Stimulated activated CD8-positive, alpha-beta memory T cell treated with anti-CD3 and anti-CD28 coated beads, Interleukin-2, amount 100 ng/mL, for 1 hour (primary cell): ENCODE data around the gene REV1.

Experiments
- DNase-seq, 2 donors: peaks; one replicate each; pipeline ENCODE4 v3.0.0-alpha.2; 2020; ENCODE audit warnings: low read depth in 2 of 2

The REV1 gene

DNA sequence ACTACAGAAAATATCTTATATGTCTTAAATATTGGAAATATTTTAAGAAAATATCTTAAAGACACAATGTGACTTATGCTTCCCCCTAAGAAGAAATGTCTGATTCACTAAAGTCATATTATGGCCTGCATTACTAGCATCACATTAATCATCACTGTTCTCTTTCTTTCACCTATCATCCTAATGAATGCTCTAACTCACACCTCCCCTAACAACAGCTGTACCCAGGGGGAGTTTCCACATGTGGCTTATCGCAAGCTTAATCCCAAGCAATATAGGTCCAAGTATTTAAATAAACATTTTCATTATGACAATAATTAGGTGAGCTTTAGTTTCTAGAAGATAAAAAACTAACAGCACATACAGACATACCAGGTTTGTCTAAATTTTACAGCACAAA lies 39.6 kb downstream of the REV1 start:
- DNase-seq = no peak

DNA sequence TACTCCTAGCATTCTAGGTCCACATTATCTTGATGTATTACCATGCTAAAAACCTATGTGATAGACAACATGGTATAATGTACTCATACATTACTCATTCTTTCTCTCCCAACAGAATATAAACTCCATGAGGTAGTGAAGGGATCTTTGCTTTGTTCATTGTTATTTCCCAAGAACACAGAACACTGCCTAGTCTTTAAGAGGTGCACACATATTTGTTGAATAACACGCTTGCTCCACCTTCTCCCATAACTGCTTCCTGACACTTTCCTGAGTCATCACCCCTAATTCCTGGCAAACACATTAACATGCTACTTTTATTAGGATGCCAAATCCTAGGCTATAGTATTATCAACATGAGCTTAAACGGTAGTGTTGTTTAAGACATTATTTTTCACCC lies 41.3 kb downstream of the REV1 start:
- no peak for DNase-seq

DNA sequence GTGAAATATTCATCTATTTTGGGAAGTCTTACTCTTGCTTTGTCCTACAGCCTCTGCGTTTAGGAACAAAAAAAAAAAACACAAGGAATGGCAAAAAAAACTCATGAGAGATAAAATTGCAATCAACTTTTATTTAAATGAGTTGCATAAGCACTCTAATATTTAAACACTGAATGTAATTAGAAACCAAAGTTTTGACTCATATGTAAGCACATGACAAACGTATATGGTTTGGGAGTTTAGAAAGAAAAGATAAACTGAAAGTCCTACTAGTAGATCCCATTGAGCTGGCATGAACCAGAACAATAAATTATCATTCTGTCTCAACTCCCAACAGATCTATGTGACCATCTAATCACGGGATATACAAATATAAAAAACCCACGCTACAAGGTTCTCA lies 44.8 kb downstream of the REV1 start:
- DNase-seq = no peak

DNA sequence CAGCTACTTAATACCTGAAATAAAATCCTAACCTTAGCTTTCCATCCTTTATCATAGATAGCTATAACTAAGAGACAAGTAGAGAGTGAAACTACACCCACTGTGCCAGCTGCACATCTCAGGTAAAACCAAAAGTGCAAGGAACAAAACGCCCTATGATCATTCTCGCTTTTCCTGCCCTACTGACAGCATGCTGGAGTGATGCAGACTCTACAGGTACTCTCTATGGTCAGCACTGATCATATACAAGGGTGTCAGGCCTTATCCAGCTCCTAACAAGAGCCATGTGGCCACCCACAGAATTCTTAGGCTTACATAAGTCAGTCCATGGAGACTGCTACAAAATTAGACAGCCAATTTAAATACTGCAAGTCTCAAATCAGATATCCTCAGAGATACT lies 45.6 kb downstream of the REV1 start:
- no peak for DNase-seq

DNA sequence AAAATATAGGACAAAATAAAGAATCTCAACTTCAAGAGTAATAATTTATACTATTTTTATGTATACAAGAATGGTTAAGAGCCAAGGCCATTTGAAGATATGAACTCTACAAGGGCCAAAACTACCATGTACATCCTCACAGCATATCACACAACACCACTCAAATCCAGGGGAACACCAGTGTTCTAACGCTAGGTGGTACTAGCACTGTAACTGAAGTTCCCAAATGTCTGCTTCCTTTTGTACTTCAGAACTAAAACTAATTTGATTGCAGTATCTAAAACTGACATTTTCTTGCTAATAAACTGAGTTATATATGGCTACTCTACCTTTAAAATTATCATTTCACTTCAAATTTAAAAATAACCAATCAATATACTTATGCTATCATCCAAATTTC lies 47.0 kb downstream of the REV1 start:
- DNase-seq = no peak

DNA sequence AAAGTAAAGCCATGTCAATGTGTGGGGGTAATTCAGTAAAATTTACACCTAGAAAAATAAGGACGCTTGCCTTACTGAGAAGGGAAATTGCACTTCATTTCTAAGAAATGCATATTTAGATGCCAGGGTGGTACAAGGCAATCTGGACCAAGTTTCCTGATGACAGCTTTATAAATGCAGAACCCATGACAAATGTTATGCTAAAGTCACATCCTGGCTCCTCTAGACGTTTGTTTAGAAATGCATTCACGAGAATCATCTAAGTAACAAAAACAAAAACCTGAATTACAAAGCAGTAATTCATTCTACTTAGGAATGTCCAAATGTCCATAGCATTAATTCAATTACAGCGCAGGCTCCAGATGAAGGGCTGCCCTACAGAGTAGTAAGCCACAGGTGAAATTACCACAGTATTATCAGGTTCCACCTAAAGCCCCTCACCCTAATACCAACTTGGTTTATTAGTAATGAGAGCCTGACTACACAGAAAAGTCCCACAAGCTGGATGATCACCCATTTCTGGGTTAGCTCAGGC lies 49.8 kb downstream of the REV1 start:
- no peak for DNase-seq

DNA sequence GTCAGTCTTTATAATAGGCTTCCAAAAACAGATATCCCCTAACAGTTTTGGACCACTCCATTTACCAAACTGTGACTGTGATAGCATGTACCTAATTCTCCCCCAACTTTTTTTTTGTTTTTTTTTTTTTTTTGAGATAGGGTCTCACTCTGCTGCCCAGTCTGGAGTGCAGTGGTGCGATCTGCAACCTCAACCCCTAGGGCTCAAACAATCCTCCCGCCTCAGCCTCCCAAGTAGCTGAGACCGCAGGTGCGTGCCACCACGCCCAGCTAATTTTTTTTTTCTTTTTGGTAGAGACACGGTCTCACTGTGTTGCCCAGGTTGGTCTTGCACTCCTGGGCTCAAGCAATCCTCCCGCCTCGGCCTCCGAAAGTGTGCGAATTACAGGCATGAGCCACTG lies 52.9 kb downstream of the REV1 start:
- no peak for DNase-seq

DNA sequence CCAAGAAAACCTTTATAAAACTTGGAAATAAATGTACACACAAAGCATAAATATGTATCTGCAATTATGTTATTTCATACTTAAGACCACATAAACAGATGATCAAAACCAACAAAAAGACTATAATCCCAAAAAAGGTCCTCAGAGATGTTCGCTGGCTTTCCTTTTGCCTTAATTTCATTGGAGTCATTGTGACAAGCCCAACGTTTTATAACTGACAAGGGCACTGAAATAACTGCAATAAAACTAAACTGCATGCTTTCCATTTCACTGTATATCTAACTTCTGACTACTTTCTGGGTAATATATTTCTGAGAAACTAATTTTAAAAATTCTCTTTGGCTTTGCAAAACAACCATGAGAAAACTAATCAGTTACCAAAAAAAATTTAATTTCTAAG lies 56.5 kb downstream of the REV1 start:
- DNase-seq = no peak

DNA sequence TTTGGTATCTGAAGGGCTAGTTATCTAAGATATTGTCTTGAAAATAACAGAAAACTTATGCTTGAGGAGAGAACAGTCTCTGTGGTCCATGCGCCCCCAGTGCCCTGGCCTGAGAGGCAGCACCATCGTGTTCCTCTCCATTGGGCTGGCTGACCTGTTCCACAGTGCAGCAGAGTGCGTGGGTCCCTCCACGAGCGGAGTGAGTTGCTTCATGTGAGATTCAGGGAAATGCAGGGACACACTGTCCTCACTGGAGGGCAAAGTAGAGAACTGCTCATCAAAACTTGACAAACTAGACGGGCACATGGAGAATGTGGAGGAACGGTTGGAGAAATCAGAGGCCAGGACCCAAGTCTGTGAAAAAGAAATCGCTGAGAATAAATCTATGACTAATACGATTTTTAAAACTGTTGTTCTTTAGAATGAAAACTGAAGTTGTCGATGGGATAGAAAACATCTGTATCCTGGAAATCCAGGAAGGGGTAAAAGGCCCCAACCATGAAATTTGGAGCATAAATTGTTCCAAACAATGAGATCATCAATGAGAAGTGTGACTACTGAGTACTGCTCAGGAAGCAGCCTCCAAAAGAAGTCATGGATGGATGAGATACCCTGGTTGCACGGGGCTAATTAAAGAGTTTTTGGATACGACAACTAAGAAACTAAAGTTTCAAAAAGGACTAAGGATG lies 58.1 kb downstream of the REV1 start:
- DNase-seq = no peak

DNA sequence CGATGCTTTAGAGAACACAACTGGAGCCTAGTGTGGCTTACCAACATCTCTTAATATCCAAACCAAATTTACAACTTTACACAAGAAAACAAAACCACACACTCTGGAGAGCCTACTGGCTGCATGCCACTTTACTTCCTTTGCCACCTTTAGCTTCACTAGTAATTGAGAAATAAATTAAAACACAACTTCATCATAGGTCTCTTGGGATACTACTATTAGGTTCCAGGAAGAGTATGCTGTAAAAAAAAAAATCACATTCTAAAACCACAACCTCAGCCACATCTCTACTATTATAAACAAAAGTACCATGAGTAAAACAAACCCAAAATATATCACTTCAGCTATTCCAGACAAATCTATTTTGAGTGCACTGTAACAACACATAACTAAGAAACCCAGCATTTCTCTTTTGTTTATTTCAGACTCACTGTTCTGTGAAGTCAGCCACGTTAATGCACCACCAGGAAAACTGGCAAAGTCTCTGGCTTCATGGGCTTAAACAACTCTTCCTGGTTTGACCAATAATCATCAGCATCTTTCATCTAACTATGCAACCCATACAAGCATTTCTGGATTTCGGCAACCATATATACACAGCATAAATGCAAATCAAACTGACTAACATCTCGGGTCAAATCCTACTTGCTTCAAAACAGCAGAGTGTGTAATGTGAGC lies 59.1 kb downstream of the REV1 start:
- no peak for DNase-seq

DNA sequence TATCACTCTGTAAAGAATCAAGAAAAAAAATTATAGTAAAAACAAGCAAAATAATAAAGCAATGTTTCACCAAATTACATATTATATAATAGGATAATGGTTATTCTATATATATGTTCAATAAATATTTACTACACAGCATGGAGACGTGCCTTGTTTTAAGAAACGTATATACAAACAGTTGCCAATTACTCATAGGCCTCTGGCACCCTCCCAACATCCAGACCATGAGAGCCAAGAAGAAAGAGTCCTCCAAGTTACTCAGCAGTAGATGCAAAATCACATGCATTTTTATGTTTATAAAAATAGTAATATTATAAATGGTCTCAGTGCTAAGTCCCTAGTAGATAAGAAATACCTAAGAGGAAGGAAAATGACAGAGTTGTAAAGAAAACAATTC lies 64.8 kb downstream of the REV1 start:
- DNase-seq = no peak

DNA sequence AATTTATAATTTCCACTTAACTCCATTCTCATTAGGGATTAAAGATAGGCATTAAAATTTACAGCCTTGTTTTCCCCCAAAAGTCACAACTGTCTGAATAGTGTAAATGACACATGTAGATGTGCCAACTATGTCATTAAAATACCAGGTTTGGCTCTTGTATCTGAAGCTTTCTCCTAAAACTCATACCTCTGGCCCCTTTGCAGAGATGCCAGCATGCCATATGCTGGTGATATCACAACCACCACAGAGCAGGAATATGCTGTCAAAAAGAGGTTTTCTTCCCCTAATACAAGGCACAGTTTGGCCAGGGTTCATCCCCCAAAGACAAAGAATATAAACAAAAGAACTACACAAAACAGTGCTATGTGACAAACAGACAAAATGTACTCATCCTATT lies 65.4 kb downstream of the REV1 start:
- DNase-seq = no peak

DNA sequence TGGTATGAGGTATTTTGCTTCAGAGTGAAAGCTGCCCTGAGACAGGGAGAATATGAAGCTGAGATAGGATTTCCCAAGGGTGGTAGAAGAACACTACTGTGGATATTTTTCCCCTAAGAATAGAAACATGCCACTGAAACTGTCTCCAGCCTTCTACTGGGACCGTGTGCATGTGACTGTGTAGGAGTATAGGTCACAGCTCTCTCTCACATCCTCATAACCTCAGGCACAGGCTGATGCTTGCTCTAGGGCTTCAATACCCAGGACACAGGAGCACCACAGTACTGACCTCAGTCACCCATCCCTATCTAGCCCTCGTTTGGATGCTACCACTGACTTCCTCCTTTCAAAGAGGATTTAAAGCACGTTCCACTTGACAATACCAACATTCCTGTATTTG lies 67.2 kb downstream of the REV1 start:
- no peak for DNase-seq

DNA sequence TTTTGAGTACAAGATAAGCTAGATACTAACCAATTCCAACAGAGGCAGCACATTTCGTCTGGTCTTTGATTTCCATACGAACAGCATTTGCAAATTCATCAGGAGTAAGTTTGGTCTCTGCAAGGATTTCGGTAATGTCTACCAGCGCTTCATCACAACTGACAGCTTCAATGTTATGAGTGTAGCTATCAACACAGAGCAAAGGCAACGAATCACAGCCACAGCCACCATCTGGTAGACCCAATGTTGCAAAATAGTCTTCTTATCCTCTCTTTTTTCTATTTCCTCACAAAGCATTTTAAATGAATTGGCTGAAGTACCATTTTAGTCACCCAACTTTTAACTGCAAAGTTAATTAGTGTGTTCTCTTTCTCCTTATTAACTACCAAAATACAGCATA lies 68.3 kb downstream of the REV1 start:
- DNase-seq = no peak

DNA sequence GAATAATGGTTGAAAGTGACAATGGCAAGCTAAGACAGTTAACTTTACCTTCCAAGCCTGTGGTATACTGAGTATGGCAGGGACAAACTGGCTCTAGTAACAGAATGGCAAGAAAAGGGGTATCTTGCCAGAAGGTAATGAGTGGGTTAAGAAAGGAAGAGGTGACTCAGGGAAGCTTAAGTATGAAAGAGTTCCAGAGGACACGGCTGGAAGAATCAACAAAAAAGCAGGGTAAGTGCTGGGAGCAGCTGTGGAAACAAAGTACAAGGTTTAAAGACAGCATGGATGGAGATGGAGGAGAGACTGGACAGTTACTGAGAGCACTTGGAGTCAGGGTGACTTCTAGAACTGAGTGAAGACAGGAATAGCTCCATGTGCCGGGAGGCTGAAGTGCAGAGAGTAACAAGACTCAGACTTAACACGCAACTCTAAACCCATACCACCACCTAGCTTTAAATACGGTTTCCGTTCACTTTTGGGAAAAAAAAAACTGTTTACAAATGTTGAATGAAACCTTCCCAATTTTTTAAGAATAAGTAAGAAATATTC lies 69.0 kb downstream of the REV1 start:
- DNase-seq = no peak

DNA sequence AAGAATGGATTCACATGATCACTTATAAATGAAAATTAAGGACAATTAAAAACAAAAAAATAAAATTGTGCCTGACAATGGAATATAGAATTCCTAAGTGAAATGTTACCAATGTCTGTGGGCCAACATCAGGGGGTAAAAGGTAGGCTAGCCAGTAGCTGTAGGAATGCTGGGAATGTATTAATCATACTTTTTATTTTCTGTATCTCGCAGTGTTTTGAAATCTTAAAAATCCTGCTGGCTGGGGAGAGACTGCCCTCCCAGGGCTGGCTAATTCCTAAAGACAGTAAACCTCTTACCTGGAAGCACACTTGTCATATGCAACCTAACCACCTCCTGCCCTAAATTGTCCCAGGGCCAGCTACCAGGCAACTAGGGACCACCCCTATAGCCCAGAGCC lies 69.8 kb downstream of the REV1 start:
- no peak for DNase-seq

DNA sequence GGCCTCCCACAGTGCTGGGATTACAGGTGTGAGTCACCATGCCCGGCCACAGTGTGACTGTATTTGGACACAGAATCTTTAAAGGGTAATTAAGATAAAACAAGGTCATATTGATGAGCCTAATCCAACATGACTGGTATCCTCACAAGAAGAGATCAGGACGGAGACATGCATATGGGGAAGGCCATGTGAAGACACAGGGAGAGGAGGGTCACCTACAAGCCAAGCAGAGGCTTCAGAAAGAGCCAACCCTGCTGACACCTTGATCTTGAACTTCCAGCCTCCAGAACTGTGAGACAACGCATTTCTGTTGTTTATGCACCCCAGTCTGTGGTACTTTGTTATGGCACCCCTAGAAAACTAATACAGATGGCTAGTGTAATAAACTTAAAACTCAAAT lies 72.4 kb downstream of the REV1 start:
- no peak for DNase-seq

DNA sequence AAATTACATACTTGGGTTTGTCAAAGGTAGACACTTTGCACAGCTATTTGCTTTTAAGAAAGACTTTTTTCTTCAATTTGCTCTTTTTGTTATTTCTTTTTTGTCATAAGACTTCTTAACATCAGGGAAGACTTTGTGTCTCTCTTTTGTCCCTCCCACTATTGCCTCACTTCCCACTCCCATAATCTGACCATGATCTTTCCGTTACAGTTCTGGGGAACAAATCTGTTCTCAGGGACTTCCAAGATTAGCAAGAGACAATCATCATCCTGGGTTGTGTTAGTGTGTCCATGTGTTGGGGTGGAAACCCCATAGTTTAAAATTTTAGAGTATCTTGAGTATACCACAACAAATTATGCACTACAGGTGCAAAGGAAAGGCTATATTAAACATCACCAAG lies 75.3 kb downstream of the REV1 start:
- no peak for DNase-seq

DNA sequence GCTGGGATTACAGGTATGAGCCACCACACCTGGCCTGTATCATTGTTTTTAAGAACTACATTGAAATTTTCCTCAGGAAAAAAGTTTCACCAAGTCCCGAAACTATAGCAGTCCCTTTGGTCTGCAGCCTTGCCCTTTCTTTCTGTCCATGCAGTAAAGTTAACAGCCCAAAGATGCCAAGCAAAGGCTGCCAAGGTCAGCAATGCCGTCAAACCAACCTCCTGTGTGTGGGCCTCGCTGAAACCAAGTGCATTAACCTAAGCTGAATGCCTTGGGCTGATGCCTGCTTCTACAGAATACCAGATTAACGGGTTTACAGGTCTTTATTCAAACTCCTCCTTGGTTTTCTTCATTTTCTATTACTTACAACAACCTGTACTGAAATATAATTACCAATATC lies 79.5 kb downstream of the REV1 start:
- no peak for DNase-seq

DNA sequence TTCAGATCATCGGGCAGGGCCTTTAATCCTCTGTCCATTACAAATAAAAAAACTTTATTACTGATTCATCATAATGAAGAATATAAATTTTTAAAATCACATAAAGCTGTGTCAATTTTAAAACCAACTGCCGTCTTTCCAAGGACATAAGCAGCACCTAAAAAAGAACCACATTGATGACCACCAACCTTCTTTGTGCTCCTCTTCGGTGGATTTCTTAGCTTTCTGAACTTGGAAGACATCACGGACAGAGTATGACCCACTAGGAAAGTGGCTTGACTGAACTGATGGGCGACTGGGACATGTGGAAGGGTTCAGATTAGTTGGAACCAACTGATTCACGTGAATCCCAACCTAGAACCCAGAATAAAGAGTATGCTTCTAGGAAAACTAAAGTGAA lies 83.7 kb downstream of the REV1 start:
- DNase-seq = no peak

DNA sequence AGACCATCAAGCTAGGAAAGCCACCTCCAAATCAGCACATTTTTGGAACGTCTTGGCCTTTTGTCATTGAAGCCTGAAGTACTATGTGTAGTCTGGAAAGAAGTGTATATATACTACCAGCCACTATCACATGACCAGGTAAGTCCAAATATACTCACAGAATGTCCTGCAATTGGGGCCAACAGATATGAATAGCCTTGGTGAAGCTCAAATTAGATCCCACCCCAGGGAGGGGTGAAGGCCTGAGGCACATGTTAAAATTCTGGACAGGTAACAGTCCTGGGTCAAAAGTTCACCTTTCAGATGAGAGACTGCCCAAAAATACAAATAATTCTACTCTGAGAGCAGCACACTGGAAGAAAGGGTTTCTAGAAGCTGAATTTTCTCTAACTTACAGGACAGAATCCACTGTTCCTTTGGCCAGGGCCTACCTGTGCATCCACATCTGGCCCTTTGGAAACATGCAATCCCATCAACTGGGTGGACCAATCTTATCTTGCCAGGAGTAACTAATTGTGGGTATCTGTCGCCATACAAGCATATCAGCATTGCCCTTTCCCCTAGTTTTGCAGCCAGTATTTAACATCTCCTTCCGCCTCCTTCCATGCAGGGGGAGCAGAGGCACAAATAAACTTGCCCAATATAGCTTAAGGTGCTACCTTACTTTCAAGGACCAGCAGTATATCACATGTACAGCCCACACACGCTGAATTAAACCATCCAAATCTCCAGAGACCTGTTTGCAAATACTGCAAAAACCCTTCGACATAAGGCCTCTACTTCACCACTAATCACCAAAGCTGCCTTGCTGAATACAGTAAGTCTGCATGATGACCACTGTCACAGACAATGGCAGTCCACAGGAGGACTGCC lies 84.8 kb downstream of the REV1 start:
- no peak for DNase-seq

DNA sequence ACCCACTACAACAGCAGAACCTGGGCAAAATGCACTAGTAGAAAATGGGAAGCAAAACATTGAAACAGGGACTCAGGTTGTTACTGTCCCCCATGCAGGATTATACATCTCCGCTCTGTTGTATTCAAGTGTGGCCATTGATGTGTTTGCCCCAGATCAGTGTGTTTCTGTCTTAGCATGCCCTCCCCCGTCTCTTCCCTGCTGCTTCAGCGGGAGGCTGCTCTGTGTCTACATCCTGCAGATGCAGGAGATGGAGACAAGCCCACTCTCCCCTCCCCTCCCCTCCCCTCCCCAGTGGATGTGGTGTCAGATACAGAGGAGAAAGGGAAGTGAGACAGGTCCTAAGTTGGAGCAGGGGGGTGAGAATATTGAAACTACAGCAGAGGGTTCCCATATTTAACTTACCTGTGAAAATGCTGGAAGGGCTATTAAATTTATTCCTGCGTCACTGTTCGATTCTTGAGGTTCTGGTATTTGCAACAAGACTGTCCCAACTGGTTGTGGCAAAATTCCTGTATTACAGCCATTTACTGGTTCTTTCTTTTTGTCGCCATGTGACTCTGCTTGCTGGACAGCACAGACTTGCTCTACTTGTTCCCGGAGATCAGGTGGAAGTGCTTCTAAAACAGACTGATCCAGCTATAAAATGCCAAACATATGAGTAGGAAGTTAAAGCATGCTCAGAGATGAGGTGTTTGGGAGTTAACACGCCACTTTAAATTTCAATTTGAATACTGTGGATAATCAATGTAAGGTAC lies 85.6 kb downstream of the REV1 start:
- no peak for DNase-seq
